Progenitor cell of endocrine pancreas (in vitro differentiated cells): ENCODE data around the gene NEURL3. TPM values are rescaled to one million over a fixed set of nuclear protein-coding genes. Genes with fewer than 3 reads are reported as not detected.
"Not testable (repeated sequence)": the region's sequence is repeated elsewhere in the genome, so short reads cannot be mapped to it uniquely, and the experiment has no call there.

Experiments
- DNase-seq: peaks from one replicate; pipeline ENCODE4 v3.0.0; 2021; ENCODE audit warnings: low spot score; ENCODE audit not compliant: unreplicated experiment
- H3K27ac Mint-ChIP-seq: 2 replicates; pipeline ENCODE4 v1.8.0; 2021; ENCODE audit warnings: mild to moderate bottlenecking, moderate library complexity, mixed read lengths
- H3K27me3 Mint-ChIP-seq: 2 replicates; pipeline ENCODE4 v1.8.0; 2021; ENCODE audit warnings: mixed read lengths
- H3K36me3 Mint-ChIP-seq: 2 replicates; pipeline ENCODE4 v1.8.0; 2022; ENCODE audit warnings: mixed read lengths; ENCODE audit not compliant: insufficient read depth
- H3K4me1 Mint-ChIP-seq: 2 replicates; pipeline ENCODE4 v1.8.0; 2021; ENCODE audit warnings: low read depth, mixed read lengths
- H3K4me3 Mint-ChIP-seq: 2 replicates; pipeline ENCODE4 v1.8.0; 2021; ENCODE audit warnings: low read depth, mild to moderate bottlenecking, moderate library complexity, mixed read lengths
- H3K9me3 Mint-ChIP-seq: 2 replicates; pipeline ENCODE4 v1.8.0; 2021; ENCODE audit warnings: low read depth, mixed read lengths
- CTCF ChIP-seq: fragments of 200-600 bp; sonication (generic); IDR thresholded peaks from one replicate; pipeline ENCODE4 v1.5.0; 2021; ENCODE audit warnings: antibody characterized with exemption, mild to moderate bottlenecking; ENCODE audit not compliant: unreplicated experiment
- total RNA-seq: library from RNA; stranded (reverse); gene quantifications from 2 replicates; pipeline ENCODE4 v1.2.1, GENCODE V29; 2021

Gene NEURL3
- total RNA-seq, 1 donor from 2014 or later, result 0.86 TPM

- Mint-ChIP-seq H3K27me3 (peaks cover 4% of the 10 kb centered on the region), H3K4me1 (peaks cover 4% of the 10 kb centered on the region), H3K4me3 (no peak overlapping the region), H3K9me3 (no peaks in the 10 kb centered on the region), H3K27ac (no peak overlapping the region), H3K36me3 (no peaks in the 10 kb centered on the region)
- TF ChIP-seq CTCF, result no peak
- no peak for DNase-seq
Observed at GRCh38 chr2:96468904-96469303, 36.3 kb downstream of the NEURL3 start.

- Mint-ChIP-seq H3K36me3 (no peaks in the 10 kb centered on the region), H3K4me1 (no peaks in the 10 kb centered on the region), H3K27ac (no peak overlapping the region), H3K4me3 (no peak overlapping the region), H3K9me3 (peaks cover 4% of the 10 kb centered on the region), H3K27me3 (no peaks in the 10 kb centered on the region)
- no peak for TF ChIP-seq CTCF
- no peak for DNase-seq
Observed at GRCh38 chr2:96464651-96465050, 40.5 kb downstream of the NEURL3 start.

- peaks cover 4% of the 10 kb centered on the region for H3K9me3 Mint-ChIP-seq
- no peaks in the 10 kb centered on the region for H3K27me3 Mint-ChIP-seq
- no peaks in the 10 kb centered on the region for H3K4me1 Mint-ChIP-seq
- no peak overlapping the region for H3K4me3 Mint-ChIP-seq
- H3K36me3 Mint-ChIP-seq, result no peaks in the 10 kb centered on the region
- H3K27ac Mint-ChIP-seq, result no peak overlapping the region
- no peak for DNase-seq
- TF ChIP-seq CTCF, result no peak
Observed at GRCh38 chr2:96464061-96464460, 41.1 kb downstream of the NEURL3 start.

GRCh38 chr2:96463119-96463518, 42.0 kb downstream of the NEURL3 start:
- Mint-ChIP-seq H3K27ac (no peak overlapping the region), H3K4me3 (no peak overlapping the region), H3K27me3 (no peaks in the 10 kb centered on the region), H3K9me3 (peaks cover 4% of the 10 kb centered on the region), H3K36me3 (peaks cover 2% of the 10 kb centered on the region), H3K4me1 (no peaks in the 10 kb centered on the region)
- no peak for DNase-seq
- no peak for TF ChIP-seq CTCF

GRCh38 chr2:96461616-96462015, 43.5 kb downstream of the NEURL3 start:
- not testable (repeated sequence) for H3K27ac Mint-ChIP-seq, DNase-seq, H3K4me1 Mint-ChIP-seq, H3K9me3 Mint-ChIP-seq, H3K36me3 Mint-ChIP-seq, H3K27me3 Mint-ChIP-seq, H3K4me3 Mint-ChIP-seq

GRCh38 chr2:96452053-96452452, 53.1 kb downstream of the NEURL3 start:
- Mint-ChIP-seq H3K27me3 (peaks cover 4% of the 10 kb centered on the region), H3K9me3 (peaks cover 3% of the 10 kb centered on the region), H3K4me3 (no peak overlapping the region), H3K4me1 (peaks cover 17% of the 10 kb centered on the region), H3K27ac (no peak overlapping the region), H3K36me3 (no peaks in the 10 kb centered on the region)
- DNase-seq, result no peak
- TF ChIP-seq CTCF, result no peak
